HG03565 (cell line): Measurements from ENCODE around the gene NT5DC4.
"Not testable (repeated sequence)": the region's sequence is repeated elsewhere in the genome, so short reads cannot be mapped to it uniquely, and the experiment has no call there.

Experiments used
- ATAC-seq: cut with Tn5 transposase; IDR thresholded peaks from one replicate; pipeline ENCODE4 v1.9.1; 2021; ENCODE audit warnings: mild to moderate bottlenecking, moderate library complexity; ENCODE audit not compliant: unreplicated experiment

NT5DC4 gene

GRCh38 chr2:112699984-112700667 lies 20.7 kb upstream of the NT5DC4 start:
- ATAC-seq: no peak

GRCh38 chr2:112701052-112701451 lies 19.8 kb upstream of the NT5DC4 start:
- no peak for ATAC-seq

- no peak for ATAC-seq
Observed at GRCh38 chr2:112703684-112704083, 17.1 kb upstream of the NT5DC4 start.

- ATAC-seq: no peak
Observed at GRCh38 chr2:112705575-112705974, 15.2 kb upstream of the NT5DC4 start.

GRCh38 chr2:112706170-112706664 lies 14.6 kb upstream of the NT5DC4 start:
- no peak for ATAC-seq

GRCh38 chr2:112706947-112707346 lies 13.9 kb upstream of the NT5DC4 start:
- ATAC-seq: not testable (repeated sequence)

GRCh38 chr2:112708968-112709367 lies 11.9 kb upstream of the NT5DC4 start:
- no peak for ATAC-seq

- no peak for ATAC-seq
Observed at GRCh38 chr2:112709703-112710102, 11.1 kb upstream of the NT5DC4 start.

GRCh38 chr2:112710956-112711750 lies 9.7 kb upstream of the NT5DC4 start:
- no peak for ATAC-seq

- no peak for ATAC-seq
Observed at GRCh38 chr2:112712465-112712864, 8.4 kb upstream of the NT5DC4 start.

GRCh38 chr2:112712903-112713584 lies 7.8 kb upstream of the NT5DC4 start:
- ATAC-seq: no peak

- no peak for ATAC-seq
Observed at GRCh38 chr2:112713585-112713925, 7.3 kb upstream of the NT5DC4 start.

GRCh38 chr2:112713926-112714325 lies 6.9 kb upstream of the NT5DC4 start:
- ATAC-seq: no peak

GRCh38 chr2:112714331-112714730 lies 6.5 kb upstream of the NT5DC4 start:
- no peak for ATAC-seq

- ATAC-seq: no peak
Observed at GRCh38 chr2:112714836-112715631, 5.8 kb upstream of the NT5DC4 start.

- not testable (repeated sequence) for ATAC-seq
Observed at GRCh38 chr2:112716094-112716493, 4.7 kb upstream of the NT5DC4 start.

GRCh38 chr2:112716826-112717352 lies 3.9 kb upstream of the NT5DC4 start:
- ATAC-seq: not testable (repeated sequence)

GRCh38 chr2:112718863-112719370 lies 1.9 kb upstream of the NT5DC4 start:
- ATAC-seq: no peak

- ATAC-seq: no peak
Observed at GRCh38 chr2:112721819-112722522, 1.2 kb downstream of the NT5DC4 start.
